Prostate gland (tissue), 2 donors: ENCODE results near the gene TMEM74B.

ENCODE experiments used
- CTCF ChIP-seq, 4 experiments: fragments of 200-600 bp in 2 of 4; fragments of 450-650 bp in 2 of 4; sonication (generic) in 2 of 4; IDR thresholded peaks; 1 replicate in 3 of 4; 2 replicates in 1 of 4; pipeline ENCODE4 v1.5.1; 2016 to 2019; ENCODE audit warnings: antibody characterized with exemption in 4 of 4, mild to moderate bottlenecking in 2 of 4, moderate library complexity in 2 of 4
- POLR2A ChIP-seq: fragments of 450-650 bp; IDR thresholded peaks from one replicate; pipeline ENCODE4 v1.6.1; 2016; ENCODE audit warnings: antibody characterized with exemption, mild to moderate bottlenecking

DNA sequence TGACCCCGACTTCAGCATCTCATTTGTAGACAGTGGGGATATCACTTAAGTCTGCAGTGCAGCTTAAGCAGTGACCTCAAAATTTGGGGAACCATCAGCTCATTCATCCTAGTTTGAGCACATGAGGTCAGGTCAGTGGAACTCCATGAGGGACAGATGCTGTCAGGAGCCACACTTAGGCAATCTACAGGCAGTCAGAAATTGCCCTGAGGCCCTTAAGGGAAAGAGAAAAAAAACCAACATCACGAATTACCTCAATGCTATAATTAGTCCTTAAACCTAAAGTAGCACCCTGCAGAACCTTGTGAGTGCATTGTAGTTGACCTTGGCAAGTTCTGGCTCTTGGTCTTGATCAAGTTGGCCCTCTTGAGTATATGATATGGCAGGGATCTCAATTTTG, 21.1 kb downstream of the TMEM74B start:
- TF ChIP-seq POLR2A = no peak
- no peak for TF ChIP-seq CTCF (IDR thresholded peaks at IDR 0.05)
